CD4-positive, alpha-beta T cell treated with Interferon gamma for 1 hour (primary cell): ENCODE results near the gene PRSS57.
"Not testable (repeated sequence)": the region's sequence is repeated elsewhere in the genome, so short reads cannot be mapped to it uniquely, and the experiment has no call there.

Source experiments
- DNase-seq: peaks from one replicate; pipeline ENCODE4 v3.0.0-alpha.2; 2020

PRSS57 gene

GRCh38 chr19:666985-667573, 28.2 kb downstream of the PRSS57 start:
- not testable (repeated sequence) for DNase-seq

- DNase-seq, result peak; percentile 80
These were observed 30.3 kb downstream of the PRSS57 start for GRCh38 chr19:664913-665443.

- no peak for DNase-seq
These were observed 31.6 kb downstream of the PRSS57 start for GRCh38 chr19:663682-664117.

GRCh38 chr19:662962-663681, 32.1 kb downstream of the PRSS57 start, which contains the start of gene RNF126:
RNF126 (minus strand) TSS chr19:663214; CDS start chr19:663121, 93 bp downstream.
- peak; percentile 91 for DNase-seq

GRCh38 chr19:662207-662961, 32.9 kb downstream of the PRSS57 start:
- peak; percentile 61 for DNase-seq

- DNase-seq, result peak; percentile 72
These were observed 33.6 kb downstream of the PRSS57 start for GRCh38 chr19:661427-662196.

GRCh38 chr19:660793-661426, 34.3 kb downstream of the PRSS57 start:
- DNase-seq, result no peak

GRCh38 chr19:658916-659839, 36.1 kb downstream of the PRSS57 start:
- DNase-seq, result peak; percentile 77

- DNase-seq, result no peak
These were observed 37.0 kb downstream of the PRSS57 start for GRCh38 chr19:658059-658839.

GRCh38 chr19:657611-658010, 37.6 kb downstream of the PRSS57 start:
- DNase-seq, result no peak

GRCh38 chr19:656751-657559, 38.3 kb downstream of the PRSS57 start:
- no peak for DNase-seq

- DNase-seq, result no peak
These were observed 39.6 kb downstream of the PRSS57 start for GRCh38 chr19:655691-656090.

GRCh38 chr19:653425-653824, 41.8 kb downstream of the PRSS57 start:
- no peak for DNase-seq

GRCh38 chr19:652467-653389, 42.5 kb downstream of the PRSS57 start:
- DNase-seq, result no peak

- no peak for DNase-seq
These were observed 43.3 kb downstream of the PRSS57 start for GRCh38 chr19:651991-652390.

GRCh38 chr19:651114-651818, 44.0 kb downstream of the PRSS57 start:
- no peak for DNase-seq

- DNase-seq, result no peak
These were observed 45.1 kb downstream of the PRSS57 start for GRCh38 chr19:650121-650520.
